ENCODE measurements around the gene DNAJC5.
"Not testable (repeated sequence)": the region's sequence is repeated elsewhere in the genome, so short reads cannot be mapped to it uniquely, and the experiment has no call there.

The DNAJC5 gene

GRCh38 chr20:63969838-63970713, 75.2 kb downstream of the DNAJC5 start, which contains the start of gene ZNF512B:
TSS of gene ZNF512B (minus strand) at chr20:63969930. CDS start at chr20:63967950, 1,980 bp downstream.
- DNase-seq: peak; percentile 52

DNA sequence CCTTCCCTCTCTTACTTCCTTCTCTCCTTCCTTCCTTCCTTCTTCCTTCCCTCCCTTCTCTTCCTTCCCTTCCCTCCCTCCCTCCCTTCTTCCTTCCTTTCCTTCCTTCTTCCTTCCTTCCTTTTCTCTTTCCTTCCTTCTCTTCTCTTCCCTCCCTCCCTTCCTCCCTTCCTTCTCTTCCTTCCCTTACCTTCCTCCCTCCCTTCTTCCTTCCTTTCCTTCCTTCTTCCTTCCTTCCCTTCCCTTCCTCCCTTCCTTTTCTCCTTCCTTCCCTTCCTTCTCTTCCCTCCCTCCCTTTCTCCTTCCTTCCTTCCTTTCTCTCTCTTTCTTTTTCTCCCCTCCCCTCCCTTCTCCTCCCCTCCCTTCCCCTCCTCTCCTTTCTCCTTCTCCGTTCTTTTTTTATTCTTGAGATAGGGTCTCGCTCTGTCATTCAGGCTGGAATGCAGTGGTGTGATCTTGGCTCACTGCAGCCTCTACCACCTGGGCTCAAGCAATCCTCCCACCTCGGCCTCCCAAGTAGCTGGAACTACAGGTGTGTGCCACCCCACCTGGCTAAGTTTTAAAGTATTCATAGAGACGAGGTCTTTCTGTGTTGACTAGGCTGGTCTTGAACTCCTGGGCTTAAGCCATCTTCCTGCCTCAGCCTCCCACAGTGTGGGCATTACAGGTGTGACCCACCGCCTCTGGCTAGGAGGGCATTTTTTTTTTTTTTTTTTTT, 75.9 kb downstream of the DNAJC5 start:
- DNase-seq: no peak

- DNase-seq: not testable (repeated sequence)
These were observed 77.0 kb downstream of the DNAJC5 start for GRCh38 chr20:63971960-63972311.

- DNase-seq: no peak
These were observed 77.6 kb downstream of the DNAJC5 start for GRCh38 chr20:63972312-63973159.

- no peak for DNase-seq
These were observed 78.2 kb downstream of the DNAJC5 start for GRCh38 chr20:63973160-63973479.

DNA sequence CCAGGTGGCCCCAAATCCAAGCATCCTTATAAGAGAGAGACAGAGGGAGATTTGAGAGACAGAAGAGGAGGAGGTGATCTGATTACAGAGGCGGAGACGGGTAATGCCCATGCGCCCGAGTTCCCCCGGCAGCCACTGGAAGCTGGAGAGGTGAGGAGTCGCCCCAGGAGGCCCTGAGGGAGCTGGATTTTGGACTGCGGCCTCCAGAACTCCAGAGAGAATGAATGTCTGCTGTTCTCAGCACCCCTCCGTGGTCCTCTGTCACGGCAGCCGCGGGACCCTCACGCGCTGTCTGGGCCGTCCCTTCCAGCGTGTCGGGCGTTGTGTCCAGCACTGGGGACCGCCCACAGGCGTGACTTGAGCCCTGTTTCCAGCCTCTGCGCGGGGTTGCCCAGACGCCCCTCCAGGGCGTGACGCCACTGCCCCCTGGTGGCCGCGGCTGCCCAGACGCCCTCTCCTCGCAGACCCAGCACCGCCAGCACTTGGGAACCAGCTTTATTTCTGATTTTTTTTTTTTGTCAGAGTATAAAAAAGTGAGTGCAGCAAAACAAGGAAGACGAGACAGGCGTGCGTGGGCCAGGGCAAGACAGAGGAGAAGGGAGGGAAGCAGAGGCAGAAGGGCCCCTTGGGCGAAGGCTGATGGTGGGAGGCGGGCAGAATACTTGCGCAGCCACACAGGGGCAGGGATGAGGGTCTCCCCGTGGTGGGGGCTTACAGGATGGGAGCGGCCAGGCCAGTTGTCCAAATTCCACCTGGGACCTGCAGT, 78.9 kb downstream of the DNAJC5 start:
- DNase-seq: peak; percentile 78

DNA sequence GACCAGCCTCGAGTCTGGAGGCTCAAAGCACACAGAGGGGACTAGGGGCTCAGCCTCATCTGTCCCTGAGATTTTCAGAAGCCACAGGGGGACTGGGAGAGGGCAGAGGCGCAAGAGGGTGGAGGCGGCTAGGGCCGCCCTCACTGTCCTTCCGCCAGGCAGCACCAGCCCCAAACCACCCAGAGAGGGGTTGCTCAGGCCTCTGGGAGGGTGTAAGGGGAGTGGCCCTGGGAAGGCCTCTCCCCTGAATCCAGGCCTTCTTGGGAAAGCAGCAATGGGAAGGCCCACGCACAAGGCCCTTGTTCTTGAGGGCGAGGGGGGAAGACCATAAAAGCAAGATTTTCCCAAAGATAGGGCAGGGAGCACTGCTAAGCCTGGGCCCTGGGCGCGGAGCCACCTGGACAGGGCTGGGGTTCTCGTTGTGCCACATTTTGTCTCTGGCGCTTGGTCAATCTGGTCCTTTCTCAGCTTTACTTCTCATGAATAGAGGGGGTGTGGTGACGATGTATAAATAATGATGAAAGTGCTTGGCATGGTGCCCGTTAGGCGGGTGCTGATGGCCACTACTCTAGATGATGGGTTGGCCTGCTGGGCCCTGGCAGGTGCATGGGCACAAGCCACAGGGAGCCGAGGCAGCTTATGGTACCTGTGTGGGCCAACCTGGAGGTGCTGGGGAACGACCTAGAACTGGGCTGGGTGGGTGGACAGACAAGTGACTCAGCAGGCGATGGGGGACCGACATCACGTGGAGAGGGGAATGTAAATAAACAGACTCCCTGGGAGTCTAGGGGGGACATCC, 79.7 kb downstream of the DNAJC5 start:
- peak; percentile 92 for DNase-seq

GRCh38 chr20:63976511-63976910, 81.6 kb downstream of the DNAJC5 start:
- not testable (repeated sequence) for DNase-seq

DNA sequence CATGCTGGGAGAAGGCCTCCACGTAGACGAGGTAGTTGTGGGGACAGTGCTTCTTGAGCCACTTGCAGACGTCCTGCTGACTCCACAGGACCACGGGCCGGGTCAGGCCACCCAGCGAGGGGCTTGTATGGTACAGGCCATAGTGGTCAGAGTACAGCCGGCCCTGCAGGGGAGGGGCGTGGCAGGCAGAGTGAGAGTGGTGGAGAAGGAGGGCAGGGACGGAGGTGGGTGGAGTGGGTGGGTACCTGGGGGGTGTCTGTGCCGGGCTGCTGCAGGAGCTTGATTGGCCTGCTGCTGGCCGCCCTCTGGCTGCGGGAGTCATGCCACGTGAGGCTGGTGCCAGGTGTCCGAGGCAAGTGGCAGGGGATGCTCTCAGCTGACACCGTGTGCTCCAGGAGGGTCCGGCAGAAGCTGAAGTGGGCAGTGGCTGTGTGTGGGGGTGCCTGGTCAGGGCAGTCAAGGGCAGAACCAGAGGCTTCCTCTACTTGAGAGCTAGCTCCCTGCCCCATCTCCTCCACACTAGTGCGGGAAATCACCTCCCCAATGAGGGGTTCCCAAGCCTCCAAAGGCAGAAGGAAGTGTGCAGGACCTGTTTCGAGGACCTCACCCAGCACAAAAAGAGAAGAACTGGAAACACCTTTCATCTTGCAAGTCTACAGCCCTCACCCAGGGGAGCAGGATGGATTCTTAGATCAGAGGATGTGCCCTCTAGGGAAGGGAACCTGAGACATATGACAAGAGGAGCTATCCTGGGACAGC, 82.2 kb downstream of the DNAJC5 start:
- no peak for DNase-seq

DNA sequence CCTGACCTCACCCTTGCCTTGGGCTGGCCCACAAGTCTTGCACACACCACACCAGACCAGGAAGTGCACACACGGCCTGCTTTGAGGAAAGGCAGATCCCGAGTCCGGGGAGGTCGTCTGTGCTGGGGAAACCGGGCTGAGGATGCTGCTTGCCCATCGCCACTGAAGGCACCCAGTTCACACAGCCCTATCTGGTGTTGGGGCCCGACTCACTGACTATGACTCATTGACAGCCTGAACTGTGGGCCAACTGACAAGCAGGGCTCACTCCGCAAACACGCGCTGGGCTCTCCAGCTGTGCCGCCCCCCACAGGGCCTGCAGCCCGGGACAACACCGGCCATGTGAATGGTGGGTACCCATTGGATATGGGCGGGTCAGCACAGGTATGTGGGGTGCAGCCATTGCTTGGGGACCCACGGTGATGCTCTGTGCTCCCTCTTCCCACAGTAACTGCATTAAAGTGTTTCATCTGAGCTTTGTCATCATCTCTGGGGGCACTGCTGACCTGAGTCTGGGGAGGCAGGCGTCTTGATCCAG, 82.9 kb downstream of the DNAJC5 start:
- no peak for DNase-seq

DNA sequence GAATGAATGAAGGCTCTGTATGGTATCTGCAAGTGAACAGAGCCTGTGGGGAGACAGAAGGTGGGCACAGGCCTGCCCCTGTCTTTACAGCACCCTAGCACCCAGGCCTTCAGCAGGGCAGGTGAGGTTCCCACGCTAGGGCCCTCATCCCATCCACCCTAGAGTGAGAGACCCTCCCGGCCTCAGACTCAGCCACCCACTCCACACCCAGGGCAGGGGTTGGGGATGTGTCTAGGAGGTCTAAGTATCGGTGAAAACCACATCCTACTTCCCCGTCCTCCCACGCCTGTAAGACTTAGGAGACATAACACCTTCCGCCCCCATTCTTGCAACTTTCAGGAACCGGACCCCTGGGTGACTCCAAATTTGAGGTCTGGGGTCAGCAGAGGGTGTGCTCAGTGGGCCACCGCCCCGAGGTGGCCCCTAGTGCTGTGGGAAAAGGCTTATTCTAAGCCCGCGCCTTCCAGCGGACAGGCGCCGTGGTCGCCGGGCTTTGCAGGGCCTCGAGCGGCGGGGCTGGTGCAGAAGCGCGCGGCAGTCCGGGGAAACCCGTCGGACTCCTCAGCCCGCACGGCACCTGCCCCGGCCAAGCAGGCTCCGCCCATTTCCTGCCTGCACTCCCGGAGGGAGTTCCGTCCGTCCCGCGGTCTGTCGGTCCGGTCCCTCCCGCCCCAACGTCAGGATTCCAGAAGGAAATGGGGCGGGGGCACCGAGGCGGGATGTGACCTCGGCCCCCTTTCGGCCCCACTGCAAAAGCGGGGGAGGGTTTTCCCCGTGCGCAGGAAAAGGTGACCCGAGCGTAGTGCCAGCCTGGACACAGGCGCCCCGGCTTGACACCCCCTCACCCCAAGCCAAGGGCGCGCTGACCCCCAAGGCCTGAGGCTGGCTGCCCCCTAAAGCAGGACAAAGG, 83.6 kb downstream of the DNAJC5 start:
- peak; percentile 59 for DNase-seq

GRCh38 chr20:63979229-63979556, 84.3 kb downstream of the DNAJC5 start:
- DNase-seq: no peak

GRCh38 chr20:63979557-63980316, 84.8 kb downstream of the DNAJC5 start, which contains the start of gene SAMD10:
TSS of gene SAMD10 (minus strand) at chr20:63979642. CDS start at chr20:63979467, 175 bp downstream.
- DNase-seq: peak; percentile 80

- no peak for DNase-seq
These were observed 85.4 kb downstream of the DNAJC5 start for GRCh38 chr20:63980317-63980805.

DNA sequence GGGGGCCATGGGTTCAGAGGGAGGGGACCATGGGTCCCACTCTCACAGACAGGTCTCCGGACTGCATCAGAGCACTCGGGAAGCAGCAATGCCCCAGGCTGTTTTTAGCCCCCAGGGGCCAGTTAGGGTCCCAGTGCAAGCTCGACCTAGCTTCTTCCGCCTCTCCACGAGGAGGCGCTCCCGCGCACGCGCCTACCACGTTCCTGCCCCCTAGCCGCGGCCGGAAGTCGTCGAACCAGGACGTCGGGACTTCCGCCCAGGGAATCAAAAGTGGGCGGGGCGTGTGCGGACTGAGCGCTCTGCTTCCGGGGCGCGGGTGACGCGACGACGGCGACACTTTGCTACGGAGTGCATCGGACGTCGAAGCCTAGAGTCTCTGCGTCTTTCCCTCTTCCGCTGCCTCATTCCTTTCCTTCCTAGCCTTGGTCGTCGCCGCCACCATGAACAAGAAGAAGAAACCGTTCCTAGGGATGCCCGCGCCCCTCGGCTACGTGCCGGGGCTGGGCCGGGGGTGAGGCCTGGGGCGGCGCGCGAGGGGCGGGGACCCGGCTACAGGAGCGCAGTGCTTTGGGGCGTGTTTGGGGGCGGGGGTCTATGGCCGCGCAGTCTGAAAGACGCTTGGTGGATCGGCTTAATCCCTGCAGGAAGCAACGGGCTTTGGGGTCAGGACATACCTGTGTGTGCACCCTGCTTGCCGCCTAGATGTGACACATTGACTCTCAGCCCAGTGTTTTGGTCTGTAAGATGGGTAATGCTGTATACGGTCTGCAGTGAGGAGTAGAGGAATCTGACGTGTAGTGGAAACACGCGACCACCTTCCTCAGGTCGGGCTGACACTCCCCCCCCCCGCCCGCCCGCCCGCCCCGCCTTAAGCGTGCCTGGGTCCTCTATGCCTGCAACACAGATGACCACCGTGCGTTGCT, 86.1 kb downstream of the DNAJC5 start, which contains the start of gene PRPF6:
PRPF6 (plus strand) TSS at position 327 of the 923 bp plus-strand sequence; CDS start at position 441, 114 bp downstream.
- peak; percentile 98 for DNase-seq

GRCh38 chr20:63982937-63983336, 88.0 kb downstream of the DNAJC5 start:
- DNase-seq: no peak
